GM19035 (cell line): Measurements from ENCODE around the gene GOLT1A.

ENCODE experiments used
- ATAC-seq: cut with Tn5 transposase; IDR thresholded peaks from one replicate; pipeline ENCODE4 v1.9.1; 2021; ENCODE audit not compliant: unreplicated experiment

Gene GOLT1A

DNA sequence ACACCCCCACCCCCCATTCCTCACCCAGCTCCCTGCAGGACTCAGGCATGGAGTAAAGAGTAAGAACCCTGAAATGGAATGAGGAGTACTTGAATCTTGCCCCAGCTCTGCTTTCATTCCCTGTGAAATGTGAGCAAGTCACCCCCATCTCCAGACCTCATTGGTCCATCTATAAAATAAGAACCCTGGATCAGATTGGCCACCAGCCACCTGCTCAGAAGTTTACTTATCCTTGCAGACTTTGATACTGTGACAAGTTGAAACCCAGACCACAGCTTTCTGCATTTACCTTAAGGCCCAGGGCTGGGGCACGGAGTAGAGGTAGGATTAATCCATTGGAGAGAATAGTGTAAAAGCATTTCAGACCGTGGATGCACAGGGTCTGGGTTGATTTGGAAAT, 19.7 kb downstream of the GOLT1A start:
- ATAC-seq = no peak

GRCh38 chr1:204192589-204193352, 21.0 kb downstream of the GOLT1A start:
- ATAC-seq = no peak

DNA sequence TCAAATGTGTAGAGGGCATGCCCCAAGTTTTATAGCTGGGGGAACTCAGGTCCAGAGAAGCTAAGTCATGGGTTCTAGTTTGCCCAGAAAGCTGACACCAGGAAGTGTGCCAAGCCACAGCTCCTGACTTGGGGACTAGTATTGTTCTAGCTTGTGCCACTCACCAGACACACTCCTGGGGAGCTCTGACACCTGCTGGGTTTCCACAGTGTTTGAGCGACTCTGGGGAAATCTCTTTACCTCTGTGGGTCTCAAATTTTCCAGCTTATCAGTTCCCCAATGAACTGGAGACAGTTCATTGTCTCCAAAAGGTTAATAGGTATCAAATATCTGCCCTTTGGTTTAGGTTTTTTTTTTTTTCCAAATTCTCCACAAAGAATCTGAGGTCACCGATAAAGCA, 21.7 kb downstream of the GOLT1A start:
- ATAC-seq = no peak

DNA sequence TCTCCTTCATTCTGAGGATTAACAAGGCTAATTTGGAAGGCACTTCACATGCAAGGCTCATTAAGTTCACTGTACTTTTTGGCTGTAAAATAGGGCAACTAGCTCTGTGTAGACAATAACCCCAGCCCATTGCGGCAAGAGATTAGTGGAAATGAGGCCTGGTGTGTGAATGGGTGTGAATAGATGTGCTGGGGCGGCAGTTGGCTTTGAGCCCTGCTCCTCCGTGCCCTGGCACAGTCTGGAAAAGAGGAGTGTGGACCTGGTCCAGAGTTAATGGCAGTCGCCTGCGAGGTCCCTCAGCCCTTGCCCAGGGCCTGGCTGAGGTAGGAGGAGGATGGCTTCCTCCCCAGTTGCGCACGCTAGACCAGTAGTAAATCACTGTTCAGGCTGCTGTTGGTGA, 22.3 kb downstream of the GOLT1A start:
- no peak for ATAC-seq

GRCh38 chr1:204190212-204191211, 23.3 kb downstream of the GOLT1A start:
- no peak for ATAC-seq

GRCh38 chr1:204188959-204189639, 24.7 kb downstream of the GOLT1A start:
- no peak for ATAC-seq

DNA sequence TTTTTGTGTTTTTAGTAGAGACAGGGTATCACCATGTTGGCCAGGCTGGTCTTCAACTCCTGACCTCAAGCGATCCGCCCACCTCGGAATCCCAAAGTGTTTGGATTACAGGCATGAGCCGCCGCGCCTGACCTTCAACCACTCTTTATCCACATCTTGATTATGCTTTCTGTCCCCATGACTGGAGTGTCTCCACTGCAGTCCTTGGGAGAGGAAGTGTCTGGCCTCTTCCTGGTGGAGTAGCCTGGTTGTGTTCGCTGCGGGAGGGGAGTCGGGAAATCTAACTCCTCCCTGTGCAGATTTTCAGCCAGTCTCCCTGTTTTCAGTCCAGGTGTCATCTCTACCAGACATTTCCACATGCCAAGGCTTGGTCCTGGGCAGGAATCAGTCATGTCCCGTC, 27.2 kb downstream of the GOLT1A start:
- no peak for ATAC-seq

GRCh38 chr1:204181116-204181515, 32.7 kb downstream of the GOLT1A start:
- no peak for ATAC-seq

- ATAC-seq = no peak
Measured at GRCh38 chr1:204180133-204180532, 33.7 kb downstream of the GOLT1A start.

DNA sequence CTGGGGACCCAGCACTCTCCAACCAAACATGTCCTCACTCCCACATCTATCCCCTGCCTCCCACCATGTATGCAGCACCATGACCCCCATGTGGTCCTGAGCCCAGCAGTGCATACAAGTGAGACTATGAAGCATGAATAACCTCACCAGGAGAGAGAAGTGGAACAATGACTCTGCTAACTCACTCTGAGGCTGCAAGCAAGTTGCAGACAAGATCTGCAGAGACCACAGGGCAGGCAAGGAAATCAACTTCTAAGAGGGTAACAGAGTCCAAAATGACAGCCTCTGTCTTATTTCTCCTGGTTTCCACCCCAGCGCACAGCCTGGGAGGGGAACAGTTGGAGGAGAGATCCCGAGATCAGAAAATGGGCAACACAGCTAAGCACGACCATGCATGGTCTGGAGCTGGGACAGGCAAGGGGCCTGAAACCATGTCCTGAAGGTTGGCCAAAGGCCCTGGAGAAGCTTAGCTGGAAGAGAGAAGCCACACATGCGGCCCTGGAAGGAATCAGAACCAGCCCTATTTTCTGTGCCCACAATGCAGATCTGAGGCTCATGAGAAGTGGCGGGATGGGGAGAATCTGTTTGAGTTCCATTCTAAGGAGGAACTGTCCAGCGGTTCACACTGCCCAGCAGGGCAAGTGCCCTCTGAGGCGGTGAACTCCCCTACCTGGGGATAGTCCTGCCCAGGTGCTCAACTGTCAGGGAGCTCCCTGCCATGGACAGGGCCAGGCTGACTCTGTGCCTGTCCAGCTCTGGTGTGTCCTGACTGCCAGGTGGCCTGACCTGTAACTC, 35.1 kb downstream of the GOLT1A start:
- ATAC-seq = no peak

GRCh38 chr1:204177133-204177532, 36.7 kb downstream of the GOLT1A start:
- ATAC-seq = no peak

- no peak for ATAC-seq
Measured at GRCh38 chr1:204176049-204176448, 37.7 kb downstream of the GOLT1A start.

GRCh38 chr1:204174958-204175357, 38.8 kb downstream of the GOLT1A start:
- no peak for ATAC-seq

- no peak for ATAC-seq
Measured at GRCh38 chr1:204172404-204173029, 41.3 kb downstream of the GOLT1A start.

DNA sequence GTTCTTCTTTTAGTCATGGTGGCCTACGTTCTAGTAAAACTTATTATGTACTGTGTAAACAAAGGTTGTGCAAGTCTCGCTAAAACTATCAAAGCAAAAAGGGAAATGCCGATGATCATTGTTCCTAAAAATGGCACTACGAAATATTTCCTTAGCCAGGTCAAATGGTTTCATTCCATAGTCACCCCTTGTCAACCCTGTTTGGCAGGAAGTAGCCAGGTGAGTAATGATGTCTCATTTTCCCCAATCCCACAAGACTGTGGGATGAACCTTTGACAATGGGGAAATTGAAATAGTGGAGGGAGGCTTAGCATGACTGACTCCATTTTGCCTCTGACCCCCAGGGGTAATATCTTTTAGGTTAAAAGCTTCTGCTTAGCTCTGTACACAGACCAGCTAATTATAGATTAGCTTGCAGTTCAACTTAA, 42.0 kb downstream of the GOLT1A start:
- ATAC-seq = no peak

DNA sequence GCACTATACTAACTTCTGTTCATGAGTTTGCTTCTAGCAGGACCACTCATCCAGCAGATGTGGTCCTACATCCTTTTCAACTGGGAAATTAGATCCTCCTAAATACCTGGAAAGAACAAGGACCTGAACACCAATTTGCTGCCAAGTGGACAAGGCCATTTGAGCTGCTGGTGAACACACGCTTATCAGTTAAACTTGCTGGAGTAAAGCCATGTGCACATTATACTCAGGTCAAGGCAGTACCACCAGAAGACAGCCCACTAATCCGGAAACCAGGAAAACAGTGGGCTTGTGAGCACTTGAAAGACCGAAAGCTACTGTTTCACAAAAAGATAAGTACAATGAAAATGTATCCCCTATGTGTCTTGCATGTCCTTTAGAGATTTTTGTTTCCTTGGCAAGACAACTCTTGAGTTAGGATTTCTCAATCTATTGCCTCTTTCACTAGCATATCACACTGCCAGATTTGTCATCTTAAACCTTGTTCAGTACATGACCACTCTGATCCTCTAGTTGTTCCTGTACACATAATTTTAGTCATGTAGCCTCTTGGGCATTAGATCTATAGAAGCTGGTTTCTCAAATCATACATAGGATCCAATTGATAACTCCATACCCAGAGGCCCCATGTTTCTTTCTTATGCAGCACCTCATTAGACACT, 43.2 kb downstream of the GOLT1A start:
- no peak for ATAC-seq

GRCh38 chr1:204169858-204170257, 43.9 kb downstream of the GOLT1A start:
- ATAC-seq = no peak

DNA sequence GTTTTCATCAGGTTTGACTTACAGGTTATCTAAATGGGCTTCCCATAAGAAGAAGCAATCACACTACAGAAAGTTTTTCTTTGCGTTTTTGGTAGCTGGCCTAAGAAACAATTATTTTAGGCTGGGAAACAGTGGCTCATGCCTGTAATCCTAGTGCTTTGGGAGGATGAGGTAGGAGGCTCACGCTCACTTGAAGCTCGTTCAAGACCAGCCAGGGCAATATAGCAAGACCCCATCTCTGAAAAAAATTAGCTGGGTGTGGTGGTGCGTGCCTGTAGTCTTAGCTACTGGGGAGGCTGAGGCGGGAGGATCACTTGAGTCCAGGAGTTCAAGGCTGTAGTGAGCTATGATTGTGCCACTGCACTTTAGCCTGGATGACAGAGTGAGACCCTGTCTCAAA, 46.1 kb downstream of the GOLT1A start:
- ATAC-seq = no peak

GRCh38 chr1:204166219-204166618, 47.6 kb downstream of the GOLT1A start, which contains the start of gene REN:
Gene REN, minus strand, starts transcription at chr1:204166337. Its CDS starts 44 bp downstream, at chr1:204166293.
- no peak for ATAC-seq
